ENCODE data around the gene VPS26C. TPM values are rescaled to one million over a fixed set of nuclear protein-coding genes. Genes with fewer than 3 reads are reported as not detected.
"Not testable (repeated sequence)": the region's sequence is repeated elsewhere in the genome, so short reads cannot be mapped to it uniquely, and the experiment has no call there.

Gene VPS26C
- total and polyA plus RNA-seq, 7 donors, result 29.6 to 78.2 (median 51.4) TPM

GRCh38 chr21:37294679-37295078 lies 27.5 kb upstream of the VPS26C start:
- H3K4me3 ChIP-seq, result no peak overlapping the region
- no peaks in the 10 kb centered on the region for H3K27me3 ChIP-seq (ENCODE audit: insufficient read depth in 3 of 3, low read length in 2 of 3)
- H3K36me3 ChIP-seq (ENCODE audit: insufficient read depth in 1 of 2, low read depth in 1 of 2), result no peaks in the 10 kb centered on the region
- no peak for DNase-seq
- H3K27ac ChIP-seq, result no peak overlapping the region
- no peaks in the 10 kb centered on the region for H3K9me3 ChIP-seq
- TF ChIP-seq CTCF (IDR thresholded peaks at IDR 0.05), result no peak
- no peaks in the 10 kb centered on the region for H3K4me1 ChIP-seq
- no peak for ATAC-seq
- intact Hi-C loops (cut with DNase I), result no loop called here
- 24 to 40% (median 27%) methylated on average over 5 of the region's 5 CpGs for WGBS, 3 donors

DNA sequence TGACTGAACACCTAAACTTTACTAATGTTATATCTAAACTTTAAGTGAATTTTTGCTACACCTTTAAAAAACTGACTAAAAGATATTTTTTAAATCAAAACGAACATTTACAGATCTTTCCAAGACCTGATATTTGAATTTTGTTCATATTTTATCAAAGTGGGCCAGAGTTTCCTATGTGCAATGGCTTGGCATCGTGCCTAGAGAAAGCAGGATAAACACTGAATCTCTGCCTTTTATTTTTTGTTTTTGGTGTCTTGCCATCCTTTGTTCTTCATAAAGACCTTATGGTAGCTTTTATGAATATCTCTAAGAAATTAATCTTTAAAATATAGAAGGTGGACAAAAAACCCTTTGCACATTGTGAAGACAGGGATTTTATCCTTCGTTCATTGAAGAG lies 25.8 kb upstream of the VPS26C start:
- DNase-seq (no peak), ATAC-seq (no peak)
- no peak overlapping the region for H3K27ac ChIP-seq
- no peak overlapping the region for H3K4me3 ChIP-seq
- intact Hi-C loops (cut with DNase I), result no loop called here
- no peak for TF ChIP-seq CTCF (IDR thresholded peaks at IDR 0.05)
- no peaks in the 10 kb centered on the region for H3K4me1 ChIP-seq
- no peaks in the 10 kb centered on the region for H3K9me3 ChIP-seq
- no peaks in the 10 kb centered on the region for H3K36me3 ChIP-seq (ENCODE audit: insufficient read depth in 1 of 2, low read depth in 1 of 2)
- no peaks in the 10 kb centered on the region for H3K27me3 ChIP-seq (ENCODE audit: insufficient read depth in 3 of 3, low read length in 2 of 3)
- 64 to 66% (median 64%) methylated on average over 3 of the region's 3 CpGs for WGBS, 3 donors

DNA sequence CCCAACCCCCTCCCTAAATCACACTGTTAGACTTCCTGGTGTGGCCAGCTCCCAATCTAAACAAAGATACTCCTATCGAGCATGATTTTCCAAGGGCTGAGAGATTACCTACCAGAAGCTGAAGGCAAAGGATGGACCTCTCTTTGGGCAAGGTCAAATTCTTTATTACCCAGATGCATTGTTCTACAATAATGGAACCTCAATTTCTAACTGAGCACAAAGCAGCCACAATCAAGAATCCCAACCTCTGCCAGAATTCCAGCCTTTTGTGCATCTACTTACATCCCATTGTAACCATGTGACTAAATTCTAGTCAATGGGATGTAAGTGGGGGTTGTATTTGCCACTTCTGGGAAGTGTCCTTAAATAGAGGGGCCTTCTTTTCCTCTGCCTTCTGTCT lies 24.9 kb upstream of the VPS26C start:
- Histone ChIP-seq H3K27me3 (ENCODE audit: insufficient read depth in 3 of 3, low read length in 2 of 3) (no peaks in the 10 kb centered on the region), H3K27ac (no peak overlapping the region), H3K4me1 (no peaks in the 10 kb centered on the region), H3K36me3 (ENCODE audit: insufficient read depth in 1 of 2, low read depth in 1 of 2) (no peaks in the 10 kb centered on the region), H3K9me3 (no peaks in the 10 kb centered on the region), H3K4me3 (no peak overlapping the region)
- WGBS, 3 donors, result 31 to 53% (median 49%) methylated on average over 1 of the region's 1 CpG
- no peak for ATAC-seq
- no peak for TF ChIP-seq CTCF (IDR thresholded peaks at IDR 0.05)
- intact Hi-C loops (cut with DNase I), result no loop called here
- DNase-seq, result no peak

- 95 to 98% (median 98%) methylated on average over 29 to 38 of the region's 38 CpGs for WGBS, 3 donors
- not testable (repeated sequence) for H3K4me1 ChIP-seq; H3K4me3 ChIP-seq; DNase-seq; H3K36me3 ChIP-seq (ENCODE audit: insufficient read depth in 1 of 2, low read depth in 1 of 2); H3K9me3 ChIP-seq; ATAC-seq; H3K27ac ChIP-seq; H3K27me3 ChIP-seq (ENCODE audit: insufficient read depth in 3 of 3, low read length in 2 of 3)
- intact Hi-C loops (cut with DNase I), result loop anchor here in 1 of 2 donors (2.0 kb wide), 1 partner anchor 46 kb away; no protein-coding TSS in a partner anchor
Observed at GRCh38 chr21:37283191-37283710, 16.1 kb upstream of the VPS26C start.

- H3K27me3 ChIP-seq (ENCODE audit: insufficient read depth in 3 of 3, low read length in 2 of 3); H3K27ac ChIP-seq; H3K36me3 ChIP-seq (ENCODE audit: insufficient read depth in 1 of 2, low read depth in 1 of 2); H3K4me3 ChIP-seq; ATAC-seq; DNase-seq; H3K9me3 ChIP-seq; H3K4me1 ChIP-seq: not testable (repeated sequence)
- intact Hi-C loops (cut with DNase I), result loop anchor here in 1 of 2 donors (2.0 kb wide), 1 partner anchor 46 kb away; no protein-coding TSS in a partner anchor
- WGBS, 3 donors, result 72 to 81% (median 72%) methylated on average over 9 to 10 of the region's 10 CpGs
Observed at GRCh38 chr21:37282602-37283001, 15.5 kb upstream of the VPS26C start.

GRCh38 chr21:37281993-37282392 lies 14.9 kb upstream of the VPS26C start:
- ATAC-seq (peak in 3 of 4 donors; percentile 31 to 63 (median 39)), DNase-seq (no peak)
- no peak for TF ChIP-seq CTCF (IDR thresholded peaks at IDR 0.05)
- intact Hi-C loops (cut with DNase I), result loop anchor here in 1 of 2 donors (2.0 kb wide), 1 partner anchor 47 kb away; no protein-coding TSS in a partner anchor
- Histone ChIP-seq H3K36me3 (ENCODE audit: insufficient read depth in 1 of 2, low read depth in 1 of 2) (no peaks in the 10 kb centered on the region), H3K9me3 (no peaks in the 10 kb centered on the region), H3K4me3 (no peak overlapping the region), H3K4me1 (no peaks in the 10 kb centered on the region), H3K27ac (no peak overlapping the region), H3K27me3 (ENCODE audit: insufficient read depth in 3 of 3, low read length in 2 of 3) (no peaks in the 10 kb centered on the region)
- 24 to 39% (median 27%) methylated on average over 13 to 16 of the region's 16 CpGs for WGBS, 3 donors

Data from psoas muscle (tissue), 8 donors.